HG03354 (cell line): Measurements from ENCODE around the gene ERVK3-1.

Experiments used
- ATAC-seq: cut with Tn5 transposase; IDR thresholded peaks from one replicate; pipeline ENCODE4 v1.9.1; 2021; ENCODE audit warnings: mild to moderate bottlenecking; ENCODE audit not compliant: unreplicated experiment, poor library complexity, severe bottlenecking

Gene ERVK3-1

GRCh38 chr19:58355908-58356765 is 51.0 kb downstream of the ERVK3-1 start:
- no peak for ATAC-seq

DNA sequence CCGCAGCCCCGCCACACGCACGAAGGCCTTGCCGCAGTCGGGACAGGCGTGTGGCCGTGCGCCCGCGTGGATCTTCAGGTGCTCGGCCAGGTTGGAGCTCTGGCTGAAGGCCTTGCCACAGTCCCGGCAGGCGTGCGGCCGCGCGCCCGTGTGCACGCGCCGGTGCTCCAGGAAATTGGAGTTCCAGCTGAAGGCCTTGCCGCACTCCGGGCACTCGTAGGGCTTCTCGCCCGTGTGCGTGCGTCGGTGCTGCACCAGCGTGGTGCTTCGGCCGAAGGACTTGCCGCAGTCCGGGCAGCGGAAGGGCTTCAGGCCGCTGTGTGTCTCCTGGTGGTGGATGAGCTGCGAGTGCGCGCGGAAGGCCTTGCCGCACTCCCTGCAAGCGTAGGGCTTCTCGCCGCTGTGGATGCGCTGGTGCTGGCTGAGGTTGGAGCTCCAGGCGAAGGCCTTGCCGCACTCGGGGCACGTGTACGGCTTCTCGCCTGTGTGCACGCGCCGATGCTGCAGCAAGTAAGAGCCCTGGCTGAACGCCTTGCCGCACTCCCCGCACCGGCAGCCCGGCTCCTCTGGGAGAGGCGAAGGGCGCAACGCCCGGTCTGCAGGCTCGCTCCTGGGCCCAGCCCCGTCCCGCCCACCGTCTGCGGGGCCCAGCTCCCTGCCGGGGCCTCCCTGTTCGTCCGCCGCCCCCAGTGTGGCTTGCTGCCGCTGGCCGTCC is 51.7 kb downstream of the ERVK3-1 start:
- ATAC-seq, result no peak

DNA sequence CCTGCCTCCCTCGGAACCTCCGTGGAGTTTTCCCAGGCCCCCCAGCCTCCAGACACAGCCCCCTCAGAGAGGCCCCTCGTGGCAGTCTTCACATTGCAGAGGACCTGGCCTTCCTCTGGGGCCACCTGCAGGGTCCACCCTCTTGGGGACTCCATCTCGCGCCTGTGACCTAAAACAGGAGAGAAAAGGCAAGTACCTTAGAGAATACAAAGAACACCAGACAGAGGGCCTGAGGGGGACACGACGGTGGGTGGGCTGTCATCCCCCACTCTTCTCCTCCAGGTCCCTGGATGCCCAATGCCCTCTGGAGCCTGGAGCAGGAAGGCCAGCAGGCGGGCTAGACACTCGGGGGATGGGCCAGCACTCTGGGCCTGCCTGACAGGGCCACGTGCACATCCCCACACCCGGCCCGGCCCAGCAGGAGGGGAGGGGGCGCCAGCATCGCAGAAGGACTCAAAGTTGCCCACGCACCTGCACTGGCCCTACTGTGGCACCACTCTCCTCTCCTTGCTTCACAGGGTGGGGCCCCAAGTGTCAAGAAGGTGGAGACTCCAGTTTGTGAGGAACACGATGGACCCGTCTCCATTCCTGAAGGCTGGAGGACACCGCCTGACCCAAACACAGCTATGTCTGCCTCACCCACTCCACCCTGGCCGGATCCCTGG is 52.4 kb downstream of the ERVK3-1 start:
- no peak for ATAC-seq

DNA sequence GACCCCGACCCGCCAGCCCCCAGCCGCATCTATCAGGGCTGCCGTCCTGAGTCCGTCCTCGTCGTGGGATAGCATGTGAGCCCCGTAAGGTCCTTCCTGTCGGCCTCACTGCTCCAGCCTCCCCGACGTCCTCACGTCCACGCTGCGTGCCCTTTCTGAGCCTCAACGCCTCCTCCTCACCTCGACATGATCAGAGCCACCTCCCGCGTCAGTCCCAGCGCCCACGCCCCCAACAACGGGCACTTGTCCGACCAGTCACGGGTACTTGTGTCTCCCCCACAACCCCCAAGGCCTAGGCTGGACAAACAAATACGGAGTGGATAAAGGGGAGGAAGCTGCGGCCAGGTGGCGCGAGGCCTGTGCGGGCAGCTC is 56.7 kb downstream of the ERVK3-1 start:
- peak; percentile 17 for ATAC-seq

- peak; percentile 84 for ATAC-seq
Observed at GRCh38 chr19:58362272-58362994, 57.3 kb downstream of the ERVK3-1 start, which contains the start of gene ZNF497. TSS of gene ZNF497 (minus strand) at chr19:58362751. CDS start at chr19:58357635, 5,116 bp downstream.

DNA sequence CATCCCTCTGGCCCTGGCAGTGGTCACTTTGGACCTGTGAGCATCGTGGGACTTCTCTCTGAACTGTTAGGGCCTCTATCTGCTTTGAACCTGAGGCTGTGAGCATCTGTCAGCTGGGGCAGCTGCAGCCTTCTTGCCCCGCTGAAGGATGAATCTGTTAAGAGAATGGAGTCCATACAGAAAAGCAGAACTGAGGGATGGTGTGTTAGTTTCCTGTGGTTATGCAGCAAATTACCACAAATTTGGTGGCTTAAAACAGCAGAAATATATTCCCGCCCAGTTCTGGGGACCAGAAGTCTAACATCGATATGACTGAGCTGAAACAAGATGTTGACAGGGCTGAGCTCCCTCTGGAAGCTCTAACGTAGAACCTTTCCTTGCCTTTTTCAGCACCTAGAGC is 59.0 kb downstream of the ERVK3-1 start:
- no peak for ATAC-seq
